Transverse colon (tissue), 3 donors: ENCODE measurements around the gene GRAMD2B.

Source experiments
- POLR2A ChIP-seq: fragments of 450-650 bp; IDR thresholded peaks from one replicate; pipeline ENCODE4 v1.6.1; 2016; ENCODE audit warnings: antibody characterized with exemption, mild to moderate bottlenecking, moderate library complexity
- TF ChIP-seq, protein P1 (sequence below), 5 experiments: fragments of 200-600 bp in 3 of 5; fragments of 450-650 bp in 2 of 5; sonication (generic) in 3 of 5; IDR thresholded peaks; 1 replicate in 2 of 5; 2 replicates in 3 of 5; pipeline ENCODE4 v1.5.1; 2016 to 2017; ENCODE audit warnings: antibody characterized with exemption in 5 of 5, inconsistent platforms in 3 of 5, mild to moderate bottlenecking in 2 of 5, moderate library complexity in 1 of 5

- TF ChIP-seq, protein P1, sequence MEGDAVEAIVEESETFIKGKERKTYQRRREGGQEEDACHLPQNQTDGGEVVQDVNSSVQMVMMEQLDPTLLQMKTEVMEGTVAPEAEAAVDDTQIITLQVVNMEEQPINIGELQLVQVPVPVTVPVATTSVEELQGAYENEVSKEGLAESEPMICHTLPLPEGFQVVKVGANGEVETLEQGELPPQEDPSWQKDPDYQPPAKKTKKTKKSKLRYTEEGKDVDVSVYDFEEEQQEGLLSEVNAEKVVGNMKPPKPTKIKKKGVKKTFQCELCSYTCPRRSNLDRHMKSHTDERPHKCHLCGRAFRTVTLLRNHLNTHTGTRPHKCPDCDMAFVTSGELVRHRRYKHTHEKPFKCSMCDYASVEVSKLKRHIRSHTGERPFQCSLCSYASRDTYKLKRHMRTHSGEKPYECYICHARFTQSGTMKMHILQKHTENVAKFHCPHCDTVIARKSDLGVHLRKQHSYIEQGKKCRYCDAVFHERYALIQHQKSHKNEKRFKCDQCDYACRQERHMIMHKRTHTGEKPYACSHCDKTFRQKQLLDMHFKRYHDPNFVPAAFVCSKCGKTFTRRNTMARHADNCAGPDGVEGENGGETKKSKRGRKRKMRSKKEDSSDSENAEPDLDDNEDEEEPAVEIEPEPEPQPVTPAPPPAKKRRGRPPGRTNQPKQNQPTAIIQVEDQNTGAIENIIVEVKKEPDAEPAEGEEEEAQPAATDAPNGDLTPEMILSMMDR (IDR thresholded peaks at IDR 0.05), result no peak
- TF ChIP-seq POLR2A, result no peak
Observed at GRCh38 chr5:126374109-126374416, 49.1 kb upstream of the GRAMD2B start.
